Pancreas (tissue), 10 donors: ENCODE measurements around the gene NASP. TPM values are rescaled to one million over a fixed set of nuclear protein-coding genes. Genes with fewer than 3 reads are reported as not detected.

Source experiments
- ATAC-seq, 4 donors: fragments of 200-7000 bp; cut with Tn5 transposase; one replicate each; pipeline versions ENCODE4 v1.8.0 to v1.9.1; 2020; ENCODE audit warnings: mild to moderate bottlenecking in 4 of 4, moderate library complexity in 4 of 4
- DNase-seq, 6 donors: peaks; one replicate each; pipeline ENCODE4 v3.0.0-alpha.2; 2020
- FAIRE-seq: peaks from 2 replicates; lab custom pipeline; 2012; peaks lifted over from hg19 to GRCh38; lab: Jason Lieb, UNC
- H3K27ac ChIP-seq, 4 donors: fragments of 200-600 bp; sonication (generic); 1 replicate in 3 of 4; 2 replicates in 1 of 4; pipeline versions ENCODE4 v1.5.0 to v1.8.0; 2020
- H3K27me3 ChIP-seq, 4 donors: fragments of 200-600 bp; one replicate each; pipeline ENCODE4 v1.8.0; 2021
- H3K36me3 ChIP-seq, 3 donors: fragments of 200-600 bp; sonication (generic) in 1 of 3; one replicate each; pipeline versions ENCODE4 v1.5.0 to v1.8.0; 2020 to 2021
- H3K4me1 ChIP-seq, 3 donors: fragments of 200-600 bp; one replicate each; pipeline ENCODE4 v1.8.0; 2021
- H3K4me3 ChIP-seq, 4 donors: fragments of 200-600 bp; sonication (generic) in 2 of 4; one replicate each; pipeline versions ENCODE4 v1.5.0 to v1.8.0; 2020 to 2021
- H3K9me3 ChIP-seq, 4 donors: fragments of 200-600 bp; one replicate each; pipeline ENCODE4 v1.8.0; 2021
- CTCF ChIP-seq, 4 donors: fragments of 200-600 bp; sonication (generic) in 3 of 4; IDR thresholded peaks; one replicate each; pipeline versions ENCODE4 v1.5.0 to v1.8.0; 2021; ENCODE audit warnings: antibody characterized with exemption in 4 of 4
- WGBS, 2 donors: extraction: QIAGEN DNeasy Blood & Tissue Kit; methylation state at CpG; one replicate each; pipeline ENCODE4 v1.1.7; 2013; 5-methylcytosine and 5-hydroxymethylcytosine counted together
- intact Hi-C, 3 donors: fragments of 100-400 bp; cut with DNase I; formaldehyde crosslinking; loops; one replicate each; pipeline versions ENCODE4 v1.11.1 to v1.14.2; 2022
- polyA plus RNA-seq, 2 donors: library from polyadenylated mRNA; stranded (reverse); fragments of 200-250 nt; gene quantifications; one replicate each; pipeline ENCODE4 v1.2.3, GENCODE V29; 2013
- total RNA-seq, 6 donors: library from RNA; stranded (reverse); fragmentation: NEBNext Ultra II Directional in 4 of 6; extraction: Animal tissue kit (Norgen Biotek cat#: 25700) in 4 of 6; gene quantifications; one replicate each; pipeline versions ENCODE4 v1.2.1 to v1.2.4, GENCODE V29; 2021 to 2023
- donor health status: healthy with polysubstance abuse.
- donor health status: DM: no; HTN: no; CAD: no; lungs with moderate emphysema.
- donor health status: DM: no; HTN: no; CAD: no.
- donor health status: control.
- donor health status: control.
- donor health status: Bipolar disorder and iron deficiency.
- donor health status: DM: yes; HTN: yes; CAD: no.
- donor health status: DM: no; HTN: no; CAD: no.
- donor health status: DM: no; HTN: no; CAD: no.
- donor health status: DM: yes; HTN: yes; CAD: no.

The NASP gene
- total and polyA plus RNA-seq, 8 donors: 14.5 to 113 (median 25.3) TPM

GRCh38 chr1:45554198-45554597 lies 29.6 kb upstream of the NASP start:
- ATAC-seq (no peak), FAIRE-seq (no peak), DNase-seq (no peak)
- Histone ChIP-seq H3K27ac (no peak overlapping the region), H3K4me1 (peaks cover 15 to 31% (median 19%) of the 10 kb centered on the region in 3 donors), H3K27me3 (no peaks in the 10 kb centered on the region), H3K36me3 (no peaks in the 10 kb centered on the region), H3K9me3 (no peaks in the 10 kb centered on the region), H3K4me3 (no peak overlapping the region)
- TF ChIP-seq CTCF (IDR thresholded peaks at IDR 0.05): no peak
- intact Hi-C loops: loop anchor here in 1 of 3 donors (5.0 kb wide), 1 partner anchor 37 kb away; no protein-coding TSS in a partner anchor
- WGBS, 2 donors: 68% methylated on average over 6 of the region's 6 CpGs

- ATAC-seq: peak; percentile 84 to 96 (median 92)
- Histone ChIP-seq H3K4me1 (peaks cover 12 to 18% (median 14%) of the 10 kb centered on the region in 3 donors), H3K9me3 (no peaks in the 10 kb centered on the region), H3K36me3 (peaks cover 0 to 8% (median 0%) of the 10 kb centered on the region in 3 donors), H3K27me3 (no peaks in the 10 kb centered on the region), H3K4me3 (no peak overlapping the region), H3K27ac (peak overlapping the region in 3 of 4 donors; percentile 45 to 68 (median 64))
- 20 to 23% methylated on average over 3 of the region's 3 CpGs for WGBS, 2 donors
- intact Hi-C loops: no loop called here
- TF ChIP-seq CTCF (IDR thresholded peaks at IDR 0.05): no peak
- FAIRE-seq: no peak
- DNase-seq: peak in 5 of 6 donors; percentile 58 to 74 (median 70)
These were observed 26.4 kb upstream of the NASP start for GRCh38 chr1:45557422-45557944.

- H3K9me3 ChIP-seq: no peaks in the 10 kb centered on the region
- H3K27ac ChIP-seq: no peak overlapping the region
- intact Hi-C loops: no loop called here
- DNase-seq (peak in 1 of 6 donors; percentile 1), FAIRE-seq (no peak), ATAC-seq (no peak)
- peaks cover 0 to 3% (median 1%) of the 10 kb centered on the region in 3 donors for H3K4me1 ChIP-seq
- H3K36me3 ChIP-seq: peaks cover 0 to 32% (median 9%) of the 10 kb centered on the region in 3 donors
- H3K27me3 ChIP-seq: no peaks in the 10 kb centered on the region
- 85 to 92% methylated on average over 2 of the region's 2 CpGs for WGBS, 2 donors
- TF ChIP-seq CTCF (IDR thresholded peaks at IDR 0.05): no peak
- no peak overlapping the region for H3K4me3 ChIP-seq
These were observed 20.0 kb upstream of the NASP start for GRCh38 chr1:45563843-45564242.

- Histone ChIP-seq H3K4me1 (no peaks in the 10 kb centered on the region), H3K27ac (no peak overlapping the region), H3K4me3 (no peak overlapping the region), H3K36me3 (peaks cover 0 to 32% (median 9%) of the 10 kb centered on the region in 3 donors), H3K27me3 (no peaks in the 10 kb centered on the region), H3K9me3 (no peaks in the 10 kb centered on the region)
- no peak for TF ChIP-seq CTCF (IDR thresholded peaks at IDR 0.05)
- 65 to 70% methylated on average over 5 of the region's 5 CpGs for WGBS, 2 donors
- FAIRE-seq (no peak), DNase-seq (peak in 1 of 6 donors; percentile 58), ATAC-seq (peak in 1 of 4 donors; percentile 18)
- intact Hi-C loops: loop anchor here in 2 of 3 donors (5.0 kb wide), 1 partner anchor 49 kb away; no protein-coding TSS in a partner anchor
These were observed 17.1 kb upstream of the NASP start for GRCh38 chr1:45566722-45567121.

GRCh38 chr1:45567911-45568310 lies 15.9 kb upstream of the NASP start:
- H3K4me3 ChIP-seq: no peak overlapping the region
- H3K9me3 ChIP-seq: no peaks in the 10 kb centered on the region
- DNase-seq: peak in 1 of 6 donors; percentile 23
- ATAC-seq: no peak
- H3K27ac ChIP-seq: no peak overlapping the region
- TF ChIP-seq CTCF (IDR thresholded peaks at IDR 0.05): no peak
- intact Hi-C loops: loop anchor here in 2 of 3 donors (5.0 kb wide), 1 partner anchor 51 kb away; no protein-coding TSS in a partner anchor
- FAIRE-seq: no peak
- no peaks in the 10 kb centered on the region for H3K4me1 ChIP-seq
- H3K27me3 ChIP-seq: no peaks in the 10 kb centered on the region
- peaks cover 0 to 24% (median 9%) of the 10 kb centered on the region in 3 donors for H3K36me3 ChIP-seq
- 88 to 90% methylated on average over 7 of the region's 7 CpGs for WGBS, 2 donors
